GM18861 (cell line): ENCODE measurements around the gene PITPNC1.
"Not testable (repeated sequence)": the region's sequence is repeated elsewhere in the genome, so short reads cannot be mapped to it uniquely, and the experiment has no call there.

Experiments
- ATAC-seq: cut with Tn5 transposase; IDR thresholded peaks from one replicate; pipeline ENCODE4 v1.9.1; 2021; ENCODE audit not compliant: unreplicated experiment

PITPNC1 gene

DNA sequence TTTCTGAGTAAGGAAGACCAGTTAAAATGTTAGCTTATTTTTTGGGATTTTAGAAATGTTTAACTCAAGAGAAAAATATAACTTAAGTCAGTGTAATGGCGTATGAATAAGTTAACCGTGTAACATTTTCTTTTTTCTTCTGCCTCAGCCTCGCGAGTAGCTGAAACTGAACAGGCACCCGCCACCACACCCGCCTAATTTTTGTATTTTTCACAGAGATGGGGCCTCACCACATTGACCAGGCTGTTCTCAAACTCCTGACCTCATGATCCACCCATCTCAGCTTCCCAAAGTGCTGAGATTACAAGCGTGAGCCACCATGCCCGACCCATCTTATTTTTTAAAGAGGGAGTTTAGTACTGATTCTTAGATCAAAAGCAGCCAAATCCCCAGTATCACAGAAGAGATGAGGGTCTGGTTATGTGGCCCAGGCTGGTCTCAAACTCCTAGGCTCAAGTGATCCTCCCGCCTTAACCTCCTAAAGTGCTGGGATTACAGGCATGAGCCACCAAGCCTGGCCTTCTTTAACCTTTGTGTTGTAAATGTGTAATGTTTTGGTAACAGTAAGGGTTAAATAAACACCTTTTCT lies 16.8 kb downstream of the PITPNC1 start:
- no peak for ATAC-seq

DNA sequence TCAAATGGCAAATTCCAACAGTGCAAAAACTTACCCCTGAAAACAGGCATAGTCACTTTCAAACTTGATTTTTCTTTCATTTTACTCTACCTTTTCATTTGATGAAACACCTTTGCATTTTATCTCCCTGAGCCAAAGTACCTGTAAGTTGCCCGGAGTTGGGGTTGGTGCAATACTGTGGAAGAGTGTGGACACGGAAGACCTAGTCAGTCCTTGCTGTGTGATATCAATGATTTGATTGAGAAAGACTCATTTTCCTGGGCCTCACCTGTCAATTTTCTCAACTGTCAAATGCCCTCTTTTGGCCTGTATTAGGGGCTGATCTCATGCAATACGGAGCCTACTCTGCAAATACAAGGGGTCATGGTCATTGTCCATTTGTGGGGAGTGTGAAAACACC lies 22.6 kb downstream of the PITPNC1 start:
- ATAC-seq = no peak

DNA sequence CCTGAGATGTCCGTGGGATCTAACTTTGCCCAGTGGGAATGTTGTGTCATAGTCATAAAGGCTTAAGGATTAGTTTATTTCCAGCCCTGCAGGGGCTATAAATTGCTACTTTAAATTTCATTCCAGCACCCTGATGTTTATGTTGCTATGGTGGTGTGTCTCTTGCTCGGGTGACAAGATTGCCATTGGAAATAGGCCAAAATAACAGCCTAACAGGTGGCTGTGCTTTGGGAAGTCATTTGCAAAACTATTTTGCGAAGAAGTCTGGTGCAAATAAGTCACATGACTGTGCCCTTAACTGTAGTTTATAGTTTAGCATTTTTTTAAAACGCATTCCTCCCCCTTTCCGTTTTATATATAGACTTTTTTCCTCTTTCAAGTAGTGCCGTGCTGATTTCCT lies 23.1 kb downstream of the PITPNC1 start:
- ATAC-seq = no peak

DNA sequence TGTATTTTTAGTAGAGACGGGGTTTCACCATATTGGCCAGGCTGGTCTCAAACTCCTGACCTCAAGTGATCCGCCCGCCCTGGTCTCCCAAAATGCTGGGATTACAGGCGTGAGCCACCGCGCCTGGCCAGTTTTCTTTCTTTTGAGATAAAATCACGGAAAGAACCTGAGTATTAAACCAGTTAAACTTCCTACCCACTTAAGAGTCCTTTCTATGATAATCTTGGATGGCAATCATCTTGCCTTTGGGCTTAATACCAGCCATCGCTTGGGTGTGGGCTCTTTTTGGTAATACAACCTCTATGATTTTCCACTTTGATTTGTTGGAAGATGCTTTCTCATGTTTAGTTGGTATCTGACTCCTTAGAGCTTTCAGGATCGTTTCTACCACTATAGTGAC lies 24.0 kb downstream of the PITPNC1 start:
- ATAC-seq = no peak

DNA sequence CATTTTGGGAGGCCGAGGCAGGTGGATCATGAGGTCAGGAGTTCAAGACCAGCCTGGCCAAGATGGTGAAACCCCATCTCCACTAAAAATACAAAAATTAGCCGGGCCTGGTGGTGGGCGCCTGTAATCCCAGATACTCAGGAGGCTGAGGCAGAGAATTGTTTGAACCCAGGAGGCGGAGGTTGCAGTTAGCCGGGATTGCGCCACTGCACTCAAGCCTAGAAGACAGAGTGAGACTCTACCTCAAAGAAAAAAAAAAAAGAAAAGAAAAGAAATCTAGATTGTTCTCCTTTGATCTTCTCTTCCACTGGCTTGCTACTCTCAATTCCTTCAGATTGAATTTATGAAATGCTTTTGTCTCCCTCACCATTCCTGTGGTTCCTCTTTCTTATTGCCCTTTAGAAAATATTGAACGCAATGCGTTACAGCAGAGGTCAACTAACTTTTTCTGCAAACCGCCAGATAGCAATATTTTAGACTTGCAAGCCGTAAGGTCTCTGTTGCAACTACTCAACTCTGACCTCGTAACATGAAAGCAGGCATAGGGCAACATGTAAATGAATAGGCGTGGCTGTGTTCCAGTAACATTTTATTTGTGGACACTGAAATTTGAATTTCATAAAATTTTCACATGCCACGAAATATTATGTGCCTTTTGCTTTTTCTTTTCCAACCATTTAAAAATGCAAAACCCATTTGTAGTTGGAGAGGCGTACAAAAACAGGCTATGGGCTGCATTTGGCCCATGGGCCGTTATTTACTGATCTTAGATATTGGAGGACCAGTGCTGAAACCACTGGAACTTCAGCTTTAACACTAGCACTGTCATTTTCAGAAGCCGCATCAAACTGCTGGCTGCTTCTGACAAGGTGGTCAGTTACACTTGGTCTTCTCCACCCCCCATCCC lies 24.8 kb downstream of the PITPNC1 start:
- no peak for ATAC-seq

DNA sequence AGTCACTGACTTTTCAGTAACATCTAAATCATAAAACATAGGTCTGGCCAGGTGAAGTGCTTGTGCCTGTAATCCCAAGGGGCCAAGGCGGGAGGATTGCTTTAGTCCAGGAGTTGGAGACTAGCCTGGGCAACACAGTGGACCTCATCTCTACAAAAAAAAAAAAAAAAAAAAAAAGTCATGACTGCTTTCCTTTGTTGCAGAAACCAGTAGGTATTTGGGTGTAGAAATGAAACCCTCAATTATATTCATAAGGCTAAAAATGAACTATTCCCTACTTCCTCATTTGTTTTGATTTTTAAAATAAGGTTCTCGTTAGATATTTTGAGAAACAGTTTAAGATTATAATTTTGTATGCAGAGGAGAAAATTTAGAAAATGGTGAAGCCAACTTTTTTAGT lies 26.0 kb downstream of the PITPNC1 start:
- no peak for ATAC-seq

DNA sequence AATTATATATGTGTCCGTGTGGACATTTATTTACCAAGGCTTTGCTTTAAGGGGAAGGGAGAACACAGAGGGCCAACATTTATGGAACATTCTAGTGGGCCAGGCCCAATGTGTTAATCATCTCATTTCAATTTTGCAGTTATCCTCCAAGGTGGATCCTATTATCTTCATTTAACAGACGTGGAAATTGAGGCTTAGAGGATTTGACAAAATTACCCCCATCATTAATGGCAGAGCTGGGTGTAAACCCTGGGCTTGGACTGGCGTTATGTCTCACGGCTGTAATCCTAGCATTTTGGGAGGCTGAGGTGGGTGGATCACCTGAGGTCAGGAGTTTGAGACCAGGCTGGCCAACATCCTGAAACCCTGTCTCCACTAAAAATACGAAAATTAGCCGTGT lies 26.4 kb downstream of the PITPNC1 start:
- no peak for ATAC-seq

DNA sequence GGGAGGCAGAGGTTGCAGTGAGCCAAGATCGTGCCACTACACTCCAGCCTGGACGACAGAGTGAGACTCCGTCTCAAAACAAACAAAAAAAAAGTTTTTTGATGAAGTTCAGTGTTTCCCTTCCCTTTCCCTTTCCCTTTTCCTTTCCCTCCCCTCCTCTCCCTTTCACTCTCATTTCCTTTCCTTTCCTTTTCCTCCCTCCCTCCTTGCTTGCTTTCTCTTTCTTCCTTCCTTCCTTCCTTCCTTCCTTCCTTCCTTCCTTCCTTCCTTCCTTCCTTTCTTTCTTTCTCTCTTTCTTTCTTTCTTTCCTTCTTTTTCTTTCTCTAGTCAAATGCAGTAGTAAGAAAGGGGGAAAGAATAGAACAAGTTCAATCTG lies 31.4 kb downstream of the PITPNC1 start:
- ATAC-seq = not testable (repeated sequence)

- ATAC-seq = no peak
Measured at GRCh38 chr17:67411397-67411796, 34.3 kb downstream of the PITPNC1 start.

DNA sequence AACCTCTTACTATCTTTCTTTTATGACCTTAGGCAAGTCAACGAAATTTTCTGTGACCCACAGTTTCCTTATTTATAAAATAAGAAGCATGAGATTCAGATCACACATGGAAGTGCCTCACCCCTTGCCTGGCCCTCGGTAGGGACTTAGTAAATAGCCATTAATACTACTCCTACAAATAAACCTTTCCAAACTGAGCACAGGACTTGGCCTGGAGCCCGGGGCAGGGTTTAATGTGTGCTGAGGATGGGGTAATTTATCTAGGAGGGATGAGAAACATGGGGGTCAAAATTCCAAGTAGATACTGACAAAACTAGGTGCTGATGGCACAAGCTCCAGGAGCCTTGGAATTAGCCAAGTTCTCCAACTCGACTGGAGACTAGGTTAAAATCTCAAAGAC lies 35.0 kb downstream of the PITPNC1 start:
- ATAC-seq = no peak

GRCh38 chr17:67412941-67413340 lies 35.9 kb downstream of the PITPNC1 start:
- no peak for ATAC-seq

DNA sequence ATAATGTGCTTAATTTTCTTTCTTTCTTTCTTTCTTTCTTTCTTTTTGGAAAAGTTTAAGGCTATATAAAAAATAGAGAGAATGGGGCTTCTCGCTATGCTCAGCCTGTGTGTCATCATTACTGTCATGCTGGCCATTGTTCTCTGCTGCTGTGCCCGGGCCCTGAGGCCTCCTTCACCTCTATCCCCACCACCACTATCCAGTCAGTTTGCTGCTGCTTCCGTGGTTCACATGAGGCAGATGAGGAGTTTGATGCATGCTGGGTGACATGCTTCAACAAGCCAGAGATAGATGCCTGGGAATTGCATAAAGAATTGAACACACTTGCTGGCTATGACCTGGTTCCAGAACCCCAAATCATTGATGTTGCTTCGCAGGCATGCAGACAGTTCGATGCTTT lies 36.3 kb downstream of the PITPNC1 start:
- ATAC-seq = no peak

- no peak for ATAC-seq
Measured at GRCh38 chr17:67414130-67414529, 37.0 kb downstream of the PITPNC1 start.

GRCh38 chr17:67414559-67414958 lies 37.5 kb downstream of the PITPNC1 start:
- no peak for ATAC-seq

DNA sequence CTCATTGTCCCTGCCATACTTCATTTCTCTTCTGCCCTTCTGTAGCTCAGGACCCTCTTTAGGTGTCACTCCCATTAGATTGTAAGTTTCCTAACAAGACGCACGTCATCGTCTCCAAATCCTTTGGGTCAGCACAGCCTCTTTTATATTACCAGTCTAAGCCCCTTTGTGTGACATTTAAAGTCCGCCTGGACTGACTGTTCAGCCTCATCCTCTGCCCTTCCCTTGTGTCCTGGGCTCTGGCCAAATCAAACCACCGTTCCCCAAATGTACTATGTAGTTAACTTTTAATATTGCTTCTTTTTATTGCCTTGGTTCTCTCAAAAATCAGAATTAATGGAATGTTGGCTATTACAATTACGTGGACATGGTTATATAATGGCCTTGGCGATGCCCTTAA lies 38.2 kb downstream of the PITPNC1 start:
- ATAC-seq = no peak

DNA sequence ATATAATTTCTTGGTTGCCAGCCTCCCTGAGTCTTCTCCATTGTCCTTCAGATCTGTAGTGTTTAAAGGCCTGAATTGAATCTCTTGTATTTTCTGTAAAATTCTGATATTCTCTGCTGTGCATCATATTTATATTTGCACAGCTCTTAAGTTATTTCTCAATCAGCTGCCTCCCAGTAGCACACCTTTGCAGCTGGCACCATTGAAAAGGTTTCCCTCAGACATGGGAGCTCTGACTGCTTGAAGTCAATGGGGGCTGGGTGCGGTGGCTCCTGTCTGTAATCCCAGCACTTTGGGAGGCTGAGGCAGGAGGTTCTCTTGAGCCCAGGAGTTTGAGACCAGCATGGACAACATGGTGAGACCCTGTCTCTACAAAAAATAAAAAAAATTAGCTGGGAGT lies 40.4 kb downstream of the PITPNC1 start:
- ATAC-seq = no peak

GRCh38 chr17:67420994-67421393 lies 43.9 kb downstream of the PITPNC1 start:
- no peak for ATAC-seq

GRCh38 chr17:67421869-67422273 lies 44.8 kb downstream of the PITPNC1 start:
- no peak for ATAC-seq

GRCh38 chr17:67422296-67422695 lies 45.2 kb downstream of the PITPNC1 start:
- not testable (repeated sequence) for ATAC-seq

DNA sequence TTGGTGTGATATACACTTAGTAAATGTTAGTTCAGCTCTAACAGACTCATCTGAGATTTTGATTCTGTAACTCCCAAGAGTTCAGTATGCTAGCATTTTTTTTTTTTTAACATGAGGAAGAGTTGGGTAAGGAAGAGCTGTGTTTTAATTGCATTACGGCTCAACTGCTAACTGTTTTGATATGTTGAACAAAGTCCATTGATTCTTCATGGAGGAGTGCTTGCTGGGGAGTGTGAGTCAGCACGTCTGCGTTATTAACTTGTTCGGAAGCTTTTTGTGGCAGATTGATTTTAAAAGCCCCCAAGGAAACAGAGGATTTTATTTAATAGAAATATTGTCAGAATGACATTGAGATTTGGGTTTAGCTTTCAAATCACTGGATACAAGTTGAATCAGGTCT lies 45.8 kb downstream of the PITPNC1 start:
- no peak for ATAC-seq

DNA sequence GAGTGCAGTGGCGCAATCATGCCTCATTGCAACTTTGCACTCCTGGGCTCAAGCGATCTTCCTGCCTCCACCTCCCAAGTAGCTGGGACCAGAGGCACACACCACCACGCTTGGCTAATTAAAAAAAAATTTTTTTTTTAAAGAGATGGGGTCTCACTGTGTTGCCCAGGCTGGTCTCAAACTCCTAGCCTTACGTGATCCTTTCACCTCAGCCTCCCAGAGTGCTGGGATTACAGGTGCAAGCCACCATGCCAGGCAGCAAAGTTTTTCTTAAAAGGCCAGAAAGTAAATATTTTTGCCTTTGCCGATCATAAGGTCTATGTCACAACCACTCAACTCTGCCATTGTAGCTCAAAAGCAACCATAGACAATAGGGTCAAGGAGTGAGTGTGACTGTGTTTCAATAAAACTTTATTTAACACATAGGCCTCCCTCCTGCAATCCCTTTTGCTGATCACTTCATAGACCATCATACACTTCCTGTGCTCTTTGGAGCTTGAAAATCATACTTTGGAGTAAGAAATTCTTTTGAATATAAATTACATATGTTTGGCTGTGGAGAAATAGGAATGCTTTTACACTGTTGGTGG lies 48.6 kb downstream of the PITPNC1 start:
- ATAC-seq = no peak

- no peak for ATAC-seq
Measured at GRCh38 chr17:67427424-67427823, 50.3 kb downstream of the PITPNC1 start.
